ENCODE measurements around the gene SLC4A1AP.
A peak's percentile ranks its signal among the peaks of the same experiment; 100 is the strongest.

- TF ChIP-seq CTCF (IDR thresholded peaks at IDR 0.05) (no peak), POLR2A (IDR thresholded peaks at IDR 0.05) (peak in 1 of 4 donors; percentile 19)
These were observed 53.5 kb downstream of the SLC4A1AP start for GRCh38 chr2:27717070-27717795.

Data from esophagus squamous epithelium (tissue), 4 donors.